HL-60 (cell line): ENCODE data around the gene LBH.

Source experiments
- CTCF ChIP-seq: IDR thresholded peaks from one replicate; pipeline ENCODE4 v1.5.1; 2011; ENCODE audit warnings: low read length, control low read depth, inconsistent platforms; ENCODE audit not compliant: insufficient read depth
- GABPA ChIP-seq: IDR thresholded peaks from 2 replicates; pipeline ENCODE4 v1.6.1; 2012; ENCODE audit warnings: low read depth
- POLR2AphosphoS5 ChIP-seq: IDR thresholded peaks from 2 replicates; pipeline ENCODE4 v1.6.1; 2012; ENCODE audit warnings: low read depth
- REST ChIP-seq: IDR thresholded peaks from 2 replicates; pipeline ENCODE4 v1.6.1; 2012; ENCODE audit warnings: low read depth; ENCODE audit not compliant: insufficient replicate concordance
- SPI1 ChIP-seq: IDR thresholded peaks from 2 replicates; pipeline ENCODE4 v1.6.1; 2012; ENCODE audit warnings: low read depth, mild to moderate bottlenecking, borderline replicate concordance

GRCh38 chr2:30300456-30301221 is 69.3 kb downstream of the LBH start:
- TF ChIP-seq CTCF (no peak), POLR2AphosphoS5 (no peak), SPI1 (no peak), REST (no peak), GABPA (no peak)
